Measurements from ENCODE around the gene FRMD1.

The FRMD1 gene

GRCh38 chr6:168015009-168015408 lies 64.0 kb downstream of the FRMD1 start:
- no peak for DNase-seq (ENCODE audit: low spot score)
- TF ChIP-seq, protein P1, sequence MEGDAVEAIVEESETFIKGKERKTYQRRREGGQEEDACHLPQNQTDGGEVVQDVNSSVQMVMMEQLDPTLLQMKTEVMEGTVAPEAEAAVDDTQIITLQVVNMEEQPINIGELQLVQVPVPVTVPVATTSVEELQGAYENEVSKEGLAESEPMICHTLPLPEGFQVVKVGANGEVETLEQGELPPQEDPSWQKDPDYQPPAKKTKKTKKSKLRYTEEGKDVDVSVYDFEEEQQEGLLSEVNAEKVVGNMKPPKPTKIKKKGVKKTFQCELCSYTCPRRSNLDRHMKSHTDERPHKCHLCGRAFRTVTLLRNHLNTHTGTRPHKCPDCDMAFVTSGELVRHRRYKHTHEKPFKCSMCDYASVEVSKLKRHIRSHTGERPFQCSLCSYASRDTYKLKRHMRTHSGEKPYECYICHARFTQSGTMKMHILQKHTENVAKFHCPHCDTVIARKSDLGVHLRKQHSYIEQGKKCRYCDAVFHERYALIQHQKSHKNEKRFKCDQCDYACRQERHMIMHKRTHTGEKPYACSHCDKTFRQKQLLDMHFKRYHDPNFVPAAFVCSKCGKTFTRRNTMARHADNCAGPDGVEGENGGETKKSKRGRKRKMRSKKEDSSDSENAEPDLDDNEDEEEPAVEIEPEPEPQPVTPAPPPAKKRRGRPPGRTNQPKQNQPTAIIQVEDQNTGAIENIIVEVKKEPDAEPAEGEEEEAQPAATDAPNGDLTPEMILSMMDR (IDR thresholded peaks at IDR 0.05; ENCODE audit: borderline replicate concordance, control extremely low read depth, extremely low read depth, insufficient read depth, missing control alignments), result no peak
- in situ Hi-C loops (cut with MboI; ENCODE audit: low sequenced_read_pairs, unreplicated experiment), result no loop called here

GRCh38 chr6:168014428-168014827 lies 64.6 kb downstream of the FRMD1 start:
- DNase-seq (ENCODE audit: low spot score), result no peak
- TF ChIP-seq, protein P1 (IDR thresholded peaks at IDR 0.05; ENCODE audit: borderline replicate concordance, control extremely low read depth, extremely low read depth, insufficient read depth, missing control alignments), result no peak
- in situ Hi-C loops (cut with MboI; ENCODE audit: low sequenced_read_pairs, unreplicated experiment), result no loop called here

- TF ChIP-seq, protein P1 (IDR thresholded peaks at IDR 0.05; ENCODE audit: borderline replicate concordance, control extremely low read depth, extremely low read depth, insufficient read depth, missing control alignments), result no peak
- in situ Hi-C loops (cut with MboI; ENCODE audit: low sequenced_read_pairs, unreplicated experiment), result no loop called here
- no peak for DNase-seq (ENCODE audit: low spot score)
These were observed 65.6 kb downstream of the FRMD1 start for GRCh38 chr6:168013250-168013915.

GRCh38 chr6:168012431-168013249 lies 66.4 kb downstream of the FRMD1 start:
- no peak for DNase-seq (ENCODE audit: low spot score)
- TF ChIP-seq, protein P1 (IDR thresholded peaks at IDR 0.05; ENCODE audit: borderline replicate concordance, control extremely low read depth, extremely low read depth, insufficient read depth, missing control alignments), result no peak
- in situ Hi-C loops (cut with MboI; ENCODE audit: low sequenced_read_pairs, unreplicated experiment), result no loop called here

GRCh38 chr6:168011291-168011690 lies 67.7 kb downstream of the FRMD1 start:
- TF ChIP-seq, protein P1 (IDR thresholded peaks at IDR 0.05; ENCODE audit: borderline replicate concordance, control extremely low read depth, extremely low read depth, insufficient read depth, missing control alignments), result no peak
- in situ Hi-C loops (cut with MboI; ENCODE audit: low sequenced_read_pairs, unreplicated experiment), result no loop called here
- DNase-seq (ENCODE audit: low spot score), result no peak

DNA sequence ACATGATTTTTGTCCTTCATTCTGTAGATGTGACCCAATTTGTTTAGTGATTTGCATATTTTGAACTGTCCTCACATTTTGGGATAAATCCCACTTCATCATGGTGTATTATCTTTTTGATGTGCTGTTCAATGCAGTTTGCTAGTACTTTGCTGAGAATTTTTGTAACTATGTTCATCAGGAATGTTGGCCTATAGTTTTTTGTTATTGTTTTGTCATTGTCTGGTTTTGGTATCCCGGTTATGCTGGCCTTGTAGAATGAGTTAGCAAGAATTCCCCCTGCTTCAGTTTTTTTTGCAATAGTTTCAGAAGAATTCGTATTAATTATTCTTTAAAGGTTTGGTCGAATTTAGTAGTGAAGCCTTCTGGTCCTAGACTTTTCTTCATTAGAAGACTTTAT lies 69.7 kb downstream of the FRMD1 start:
- DNase-seq (ENCODE audit: low spot score), result no peak
- TF ChIP-seq, protein P1 (IDR thresholded peaks at IDR 0.05; ENCODE audit: borderline replicate concordance, control extremely low read depth, extremely low read depth, insufficient read depth, missing control alignments), result no peak
- in situ Hi-C loops (cut with MboI; ENCODE audit: low sequenced_read_pairs, unreplicated experiment), result no loop called here
